HepG2 (cell line): ENCODE data around the gene HAGHL. TPM values are rescaled to one million over a fixed set of nuclear protein-coding genes. Genes with fewer than 3 reads are reported as not detected.

ENCODE experiments used
- EP300 ChIP-seq, 3 experiments: sonication (generic) in 1 of 3; formaldehyde crosslinking in 1 of 3; IDR thresholded peaks; 2 replicates each; pipeline versions ENCODE4 v1.5.1 to v1.6.1; 2011 to 2020; ENCODE audit warnings: low read depth in 2 of 3, low read length in 2 of 3, borderline replicate concordance in 1 of 3, improper control_type of control experiment in 1 of 3, mild to moderate bottlenecking in 1 of 3, missing genetic modification reagents in 1 of 3, moderate library complexity in 1 of 3
- MAF1 ChIP-seq: sonication (generic); formaldehyde crosslinking; IDR thresholded peaks from 2 replicates; pipeline ENCODE4 v1.5.0; 2020; ENCODE audit warnings: missing genetic modification reagents, borderline replicate concordance
- MXD4 ChIP-seq: IDR thresholded peaks from 2 replicates; pipeline ENCODE4 v1.6.1; 2016; ENCODE audit warnings: mild to moderate bottlenecking, missing biosample characterization, missing genetic modification reagents
- MYC ChIP-seq: sonication (generic); formaldehyde crosslinking; IDR thresholded peaks from 2 replicates; pipeline ENCODE4 v1.9.0; 2021; ENCODE audit warnings: missing genetic modification reagents, borderline replicate concordance
- MZF1 ChIP-seq: sonication (generic); formaldehyde crosslinking; IDR thresholded peaks from 2 replicates; pipeline ENCODE4 v1.8.1; 2023; ENCODE audit warnings: mild to moderate bottlenecking, missing genetic modification reagents, borderline replicate concordance
- NONO ChIP-seq, 2 experiments: fragments of 450-650 bp in 1 of 2; sonication (generic) in 1 of 2; formaldehyde crosslinking in 1 of 2; IDR thresholded peaks in 1 of 2; conservative IDR thresholded peaks in 1 of 2; 2 replicates each; pipeline versions ENCODE4 v1.6.1 to v1.8.0; 2017 to 2022; ENCODE audit warnings: mild to moderate bottlenecking in 1 of 2, missing genetic modification reagents in 1 of 2, moderate library complexity in 1 of 2
- REPIN1 ChIP-seq: sonication (generic); formaldehyde crosslinking; IDR thresholded peaks from 2 replicates; pipeline ENCODE4 v1.8.0; 2022; ENCODE audit warnings: missing genetic modification reagents, low read depth, mild to moderate bottlenecking, borderline replicate concordance
- RFX5 ChIP-seq: IDR thresholded peaks from 2 replicates; pipeline ENCODE4 v1.6.1; 2011; ENCODE audit warnings: low read depth, low read length, improper control_type of control experiment
- SALL1 ChIP-seq: sonication (generic); formaldehyde crosslinking; IDR thresholded peaks from 2 replicates; pipeline ENCODE4 v1.8.0; 2022; ENCODE audit warnings: mild to moderate bottlenecking, missing genetic modification reagents
- SATB2 ChIP-seq: sonication (generic); formaldehyde crosslinking; IDR thresholded peaks from 2 replicates; pipeline ENCODE4 v1.5.0; 2020; ENCODE audit warnings: missing genetic modification reagents
- SIN3B ChIP-seq: fragments of 150-350 bp; IDR thresholded peaks from 2 replicates; pipeline ENCODE4 v1.6.1; 2014; ENCODE audit warnings: low read length
- SP140L ChIP-seq: sonication (generic); formaldehyde crosslinking; IDR thresholded peaks from 2 replicates; pipeline ENCODE4 v1.4.0; 2020; ENCODE audit warnings: missing genetic modification reagents, borderline replicate concordance
- ZNF10 ChIP-seq: sonication (generic); formaldehyde crosslinking; IDR thresholded peaks from 2 replicates; pipeline ENCODE4 v1.4.0; 2020; ENCODE audit warnings: mild to moderate bottlenecking, low read depth, missing genetic modification reagents, borderline replicate concordance
- ZNF329 ChIP-seq: sonication (generic); formaldehyde crosslinking; IDR thresholded peaks from 2 replicates; pipeline ENCODE4 v1.9.0; 2021; ENCODE audit warnings: low read depth, mild to moderate bottlenecking, missing genetic modification reagents
- ZNF367 ChIP-seq: sonication (generic); formaldehyde crosslinking; IDR thresholded peaks from 2 replicates; pipeline ENCODE4 v1.4.0; 2020; ENCODE audit warnings: missing genetic modification reagents, borderline replicate concordance
- ZNF562 ChIP-seq: sonication (generic); formaldehyde crosslinking; IDR thresholded peaks from 2 replicates; pipeline ENCODE4 v1.8.0; 2022; ENCODE audit warnings: missing genetic modification reagents, borderline replicate concordance
- ZNF674 ChIP-seq: sonication (generic); formaldehyde crosslinking; IDR thresholded peaks from 2 replicates; pipeline ENCODE4 v1.5.0; 2020; ENCODE audit warnings: low read depth, mild to moderate bottlenecking, missing genetic modification reagents
- polyA plus RNA-seq, 8 experiments: library from polyadenylated mRNA; depleted of rRNA in 3 of 8; stranded (reverse) in 7 of 8; unstranded in 1 of 8; fragments of >200 nt; fragmentation: Illumina TruSeq in 4 of 8; extraction: Trizol in 4 of 8; gene quantifications; 2 replicates each; pipeline versions ENCODE4 v1.2.1 to v1.2.3, GENCODE V29; 2011 to 2016; ENCODE audit warnings: low read depth in 4 of 8, missing spikeins in 1 of 8, mixed read lengths in 1 of 8; ENCODE audit not compliant: insufficient read depth in 1 of 8
- total RNA-seq, 5 experiments: library from RNA; depleted of rRNA; stranded (reverse); fragments of >200 nt; fragmentation: Illumina TruSeq; extraction: Trizol; gene quantifications; 2 replicates each; pipeline ENCODE4 v1.2.3, GENCODE V29; 2016; ENCODE audit warnings: low read depth in 1 of 5
- TF ChIP-seq, protein P1 (sequence below): sonication (generic); formaldehyde crosslinking; IDR thresholded peaks from 2 replicates; pipeline ENCODE4 v1.5.0; 2020; ENCODE audit warnings: mild to moderate bottlenecking, missing genetic modification reagents
- TF ChIP-seq, protein P2 (sequence below): sonication (generic); formaldehyde crosslinking; IDR thresholded peaks from 2 replicates; pipeline ENCODE4 v1.4.0; 2020; ENCODE audit warnings: missing genetic modification reagents, borderline replicate concordance
- TF ChIP-seq, protein P3 (sequence below): sonication (generic); IDR thresholded peaks from 2 replicates; pipeline ENCODE4 v1.6.1; 2016; ENCODE audit warnings: low read depth, borderline replicate concordance
- TF ChIP-seq, protein P4 (sequence below): sonication (generic); formaldehyde crosslinking; IDR thresholded peaks from 2 replicates; pipeline ENCODE4 v1.4.0; 2020; ENCODE audit warnings: missing genetic modification reagents

The HAGHL gene
- total and polyA plus RNA-seq, 2 of the 13 experiments (the other 11 are each of a cell fraction or from before 2014, with no cell fraction given), result 3.4 to 8.4 TPM

DNA sequence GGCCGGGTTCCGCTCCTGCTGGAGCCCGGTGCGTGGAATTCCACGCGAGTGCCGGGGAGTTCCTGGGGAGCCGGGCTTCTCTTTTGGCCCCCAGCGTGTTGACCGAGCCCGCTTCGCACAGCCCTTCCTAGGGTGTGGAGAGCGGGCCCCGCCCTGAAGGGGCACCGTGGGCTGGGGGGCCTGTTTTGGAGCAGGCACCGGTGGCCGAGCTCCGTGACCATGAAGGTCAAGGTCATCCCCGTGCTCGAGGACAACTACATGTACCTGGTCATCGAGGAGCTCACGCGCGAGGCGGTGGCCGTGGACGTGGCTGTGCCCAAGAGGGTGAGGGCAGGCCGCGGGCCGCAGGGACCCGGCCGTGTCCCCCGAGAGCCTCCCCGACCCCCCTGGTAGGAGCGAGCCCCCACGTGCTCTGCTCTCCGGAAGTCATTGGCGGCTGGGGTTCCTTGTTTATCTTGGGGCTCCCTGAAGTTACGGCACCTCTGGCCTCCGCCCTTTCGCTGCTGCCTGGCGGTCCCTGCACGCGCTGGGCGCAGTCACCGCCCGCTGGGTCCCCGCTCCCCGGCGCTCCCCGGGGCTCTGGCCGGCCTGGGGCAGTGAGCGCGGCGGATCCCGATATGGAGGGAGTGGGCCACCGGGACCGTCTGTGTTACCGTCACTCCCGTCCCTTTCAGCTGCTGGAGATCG lies 528 bp downstream of the HAGHL start (continued):
- TF ChIP-seq EP300 (IDR thresholded peaks at IDR 0.05; ENCODE audit: low read depth in 2 of 2, low read length in 2 of 2), result no peak
- TF ChIP-seq EP300 (CRISPR knock-in tag; IDR thresholded peaks at IDR 0.05; ENCODE audit: borderline replicate concordance), result no peak
- no peak for TF ChIP-seq ZNF562 (CRISPR knock-in tag)
- TF ChIP-seq SP140L (CRISPR knock-in tag), result no peak
- TF ChIP-seq REPIN1 (CRISPR knock-in tag), result no peak
- TF ChIP-seq, protein P1, sequence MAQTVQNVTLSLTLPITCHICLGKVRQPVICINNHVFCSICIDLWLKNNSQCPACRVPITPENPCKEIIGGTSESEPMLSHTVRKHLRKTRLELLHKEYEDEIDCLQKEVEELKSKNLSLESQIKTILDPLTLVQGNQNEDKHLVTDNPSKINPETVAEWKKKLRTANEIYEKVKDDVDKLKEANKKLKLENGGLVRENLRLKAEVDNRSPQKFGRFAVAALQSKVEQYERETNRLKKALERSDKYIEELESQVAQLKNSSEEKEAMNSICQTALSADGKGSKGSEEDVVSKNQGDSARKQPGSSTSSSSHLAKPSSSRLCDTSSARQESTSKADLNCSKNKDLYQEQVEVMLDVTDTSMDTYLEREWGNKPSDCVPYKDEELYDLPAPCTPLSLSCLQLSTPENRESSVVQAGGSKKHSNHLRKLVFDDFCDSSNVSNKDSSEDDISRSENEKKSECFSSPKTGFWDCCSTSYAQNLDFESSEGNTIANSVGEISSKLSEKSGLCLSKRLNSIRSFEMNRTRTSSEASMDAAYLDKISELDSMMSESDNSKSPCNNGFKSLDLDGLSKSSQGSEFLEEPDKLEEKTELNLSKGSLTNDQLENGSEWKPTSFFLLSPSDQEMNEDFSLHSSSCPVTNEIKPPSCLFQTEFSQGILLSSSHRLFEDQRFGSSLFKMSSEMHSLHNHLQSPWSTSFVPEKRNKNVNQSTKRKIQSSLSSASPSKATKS (CRISPR knock-in tag), result no peak
- no peak for TF ChIP-seq MXD4 (CRISPR knock-in tag)
- TF ChIP-seq ZNF10 (CRISPR knock-in tag), result no peak
- TF ChIP-seq SALL1 (CRISPR knock-in tag), result no peak
- TF ChIP-seq MZF1 (CRISPR knock-in tag), result no peak
- TF ChIP-seq SATB2 (CRISPR knock-in tag), result no peak
- no peak for TF ChIP-seq ZNF367
- TF ChIP-seq ZNF674 (CRISPR knock-in tag), result no peak
- TF ChIP-seq, protein P2, sequence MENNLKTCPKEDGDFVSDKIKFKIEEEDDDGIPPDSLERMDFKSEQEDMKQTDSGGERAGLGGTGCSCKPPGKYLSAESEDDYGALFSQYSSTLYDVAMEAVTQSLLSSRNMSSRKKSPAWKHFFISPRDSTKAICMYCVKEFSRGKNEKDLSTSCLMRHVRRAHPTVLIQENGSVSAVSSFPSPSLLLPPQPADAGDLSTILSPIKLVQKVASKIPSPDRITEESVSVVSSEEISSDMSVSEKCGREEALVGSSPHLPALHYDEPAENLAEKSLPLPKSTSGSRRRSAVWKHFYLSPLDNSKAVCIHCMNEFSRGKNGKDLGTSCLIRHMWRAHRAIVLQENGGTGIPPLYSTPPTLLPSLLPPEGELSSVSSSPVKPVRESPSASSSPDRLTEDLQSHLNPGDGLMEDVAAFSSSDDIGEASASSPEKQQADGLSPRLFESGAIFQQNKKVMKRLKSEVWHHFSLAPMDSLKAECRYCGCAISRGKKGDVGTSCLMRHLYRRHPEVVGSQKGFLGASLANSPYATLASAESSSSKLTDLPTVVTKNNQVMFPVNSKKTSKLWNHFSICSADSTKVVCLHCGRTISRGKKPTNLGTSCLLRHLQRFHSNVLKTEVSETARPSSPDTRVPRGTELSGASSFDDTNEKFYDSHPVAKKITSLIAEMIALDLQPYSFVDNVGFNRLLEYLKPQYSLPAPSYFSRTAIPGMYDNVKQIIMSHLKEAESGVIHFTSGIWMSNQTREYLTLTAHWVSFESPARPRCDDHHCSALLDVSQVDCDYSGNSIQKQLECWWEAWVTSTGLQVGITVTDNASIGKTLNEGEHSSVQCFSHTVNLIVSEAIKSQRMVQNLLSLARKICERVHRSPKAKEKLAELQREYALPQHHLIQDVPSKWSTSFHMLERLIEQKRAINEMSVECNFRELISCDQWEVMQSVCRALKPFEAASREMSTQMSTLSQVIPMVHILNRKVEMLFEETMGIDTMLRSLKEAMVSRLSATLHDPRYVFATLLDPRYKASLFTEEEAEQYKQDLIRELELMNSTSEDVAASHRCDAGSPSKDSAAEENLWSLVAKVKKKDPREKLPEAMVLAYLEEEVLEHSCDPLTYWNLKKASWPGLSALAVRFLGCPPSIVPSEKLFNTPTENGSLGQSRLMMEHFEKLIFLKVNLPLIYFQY (CRISPR knock-in tag), result no peak
- no peak for TF ChIP-seq RFX5
- no peak for TF ChIP-seq NONO (IDR thresholded peaks at IDR 0.05)
- no peak for TF ChIP-seq NONO (CRISPR knock-in tag; conservative IDR thresholded peaks at IDR 0.05)
- no peak for TF ChIP-seq ZNF329 (CRISPR knock-in tag)
- TF ChIP-seq, protein P3, sequence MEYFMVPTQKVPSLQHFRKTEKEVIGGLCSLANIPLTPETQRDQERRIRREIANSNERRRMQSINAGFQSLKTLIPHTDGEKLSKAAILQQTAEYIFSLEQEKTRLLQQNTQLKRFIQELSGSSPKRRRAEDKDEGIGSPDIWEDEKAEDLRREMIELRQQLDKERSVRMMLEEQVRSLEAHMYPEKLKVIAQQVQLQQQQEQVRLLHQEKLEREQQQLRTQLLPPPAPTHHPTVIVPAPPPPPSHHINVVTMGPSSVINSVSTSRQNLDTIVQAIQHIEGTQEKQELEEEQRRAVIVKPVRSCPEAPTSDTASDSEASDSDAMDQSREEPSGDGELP, result no peak
- no peak for TF ChIP-seq MAF1
- no peak for TF ChIP-seq MYC (CRISPR knock-in tag)
- no peak for TF ChIP-seq SIN3B
- TF ChIP-seq, protein P4, sequence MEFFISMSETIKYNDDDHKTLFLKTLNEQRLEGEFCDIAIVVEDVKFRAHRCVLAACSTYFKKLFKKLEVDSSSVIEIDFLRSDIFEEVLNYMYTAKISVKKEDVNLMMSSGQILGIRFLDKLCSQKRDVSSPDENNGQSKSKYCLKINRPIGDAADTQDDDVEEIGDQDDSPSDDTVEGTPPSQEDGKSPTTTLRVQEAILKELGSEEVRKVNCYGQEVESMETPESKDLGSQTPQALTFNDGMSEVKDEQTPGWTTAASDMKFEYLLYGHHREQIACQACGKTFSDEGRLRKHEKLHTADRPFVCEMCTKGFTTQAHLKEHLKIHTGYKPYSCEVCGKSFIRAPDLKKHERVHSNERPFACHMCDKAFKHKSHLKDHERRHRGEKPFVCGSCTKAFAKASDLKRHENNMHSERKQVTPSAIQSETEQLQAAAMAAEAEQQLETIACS (CRISPR knock-in tag), result no peak
